ENCODE measurements around the gene ETS2.

Gene ETS2

GRCh38 chr21:38802050-38803026 lies 3.4 kb upstream of the ETS2 start:
- DNase-seq, result no peak

- DNase-seq, result no peak
These were observed 2.6 kb upstream of the ETS2 start for GRCh38 chr21:38803075-38803660.

GRCh38 chr21:38804030-38804788 lies 1.5 kb upstream of the ETS2 start:
- DNase-seq, result no peak

GRCh38 chr21:38804789-38805327 lies 871 bp upstream of the ETS2 start:
- DNase-seq, result peak; percentile 74

GRCh38 chr21:38806153-38806941 lies 618 bp downstream of the ETS2 start:
- peak; percentile 55 for DNase-seq

GRCh38 chr21:38806942-38807284 lies 1.2 kb downstream of the ETS2 start:
- no peak for DNase-seq

- DNase-seq, result no peak
These were observed 1.7 kb downstream of the ETS2 start for GRCh38 chr21:38807441-38807871.

- no peak for DNase-seq
These were observed 2.3 kb downstream of the ETS2 start for GRCh38 chr21:38807986-38808385.

GRCh38 chr21:38809198-38809878 lies 3.6 kb downstream of the ETS2 start:
- no peak for DNase-seq

GRCh38 chr21:38810034-38810825 lies 4.5 kb downstream of the ETS2 start:
- DNase-seq, result no peak

- DNase-seq, result no peak
These were observed 5.1 kb downstream of the ETS2 start for GRCh38 chr21:38810826-38811164.

GRCh38 chr21:38811257-38811656 lies 5.5 kb downstream of the ETS2 start:
- DNase-seq, result no peak

GRCh38 chr21:38813143-38813542 lies 7.4 kb downstream of the ETS2 start:
- DNase-seq, result no peak

GRCh38 chr21:38813547-38813946 lies 7.8 kb downstream of the ETS2 start:
- no peak for DNase-seq

- no peak for DNase-seq
These were observed 8.7 kb downstream of the ETS2 start for GRCh38 chr21:38814126-38815059.

- no peak for DNase-seq
These were observed 9.3 kb downstream of the ETS2 start for GRCh38 chr21:38815060-38815405.

- no peak for DNase-seq
These were observed 10.8 kb downstream of the ETS2 start for GRCh38 chr21:38816400-38816977.

GRCh38 chr21:38817371-38818324 lies 11.9 kb downstream of the ETS2 start:
- no peak for DNase-seq

All from stimulated activated CD8-positive, alpha-beta memory T cell treated with anti-CD3 and anti-CD28 coated beads, Interleukin-4, amount 100 ng/mL, for 48 hours (primary cell).